Brain pericyte (primary cell): ENCODE data around the gene TRAPPC8.
"Not testable (repeated sequence)": the region's sequence is repeated elsewhere in the genome, so short reads cannot be mapped to it uniquely, and the experiment has no call there.

Experiments used
- DNase-seq: peaks from one replicate; pipeline ENCODE4 v3.0.0-alpha.2; 2012; ENCODE audit warnings: low read depth, low spot score

The TRAPPC8 gene

GRCh38 chr18:31942999-31943877 is at the start of gene TRAPPC8:
Gene TRAPPC8, minus strand, starts transcription at chr18:31943128. Its CDS starts 364 bp downstream, at chr18:31942764.
- peak; percentile 91 for DNase-seq

GRCh38 chr18:31990823-31991222 is 47.9 kb upstream of the TRAPPC8 start:
- no peak for DNase-seq

- no peak for DNase-seq
Observed at GRCh38 chr18:31983976-31984375, 41.0 kb upstream of the TRAPPC8 start.

GRCh38 chr18:31983020-31983419 is 40.1 kb upstream of the TRAPPC8 start:
- DNase-seq: no peak

- DNase-seq: no peak
Observed at GRCh38 chr18:31980863-31981262, 37.9 kb upstream of the TRAPPC8 start.

GRCh38 chr18:31979714-31980113 is 36.8 kb upstream of the TRAPPC8 start:
- DNase-seq: no peak

- DNase-seq: no peak
Observed at GRCh38 chr18:31978616-31979015, 35.7 kb upstream of the TRAPPC8 start.

- DNase-seq: no peak
Observed at GRCh38 chr18:31977270-31977872, 34.4 kb upstream of the TRAPPC8 start.

- no peak for DNase-seq
Observed at GRCh38 chr18:31976242-31976641, 33.3 kb upstream of the TRAPPC8 start.

- no peak for DNase-seq
Observed at GRCh38 chr18:31973929-31974546, 31.1 kb upstream of the TRAPPC8 start.

GRCh38 chr18:31970617-31971016 is 27.7 kb upstream of the TRAPPC8 start:
- no peak for DNase-seq

- DNase-seq: no peak
Observed at GRCh38 chr18:31965316-31965970, 22.5 kb upstream of the TRAPPC8 start.

GRCh38 chr18:31957728-31958127 is 14.8 kb upstream of the TRAPPC8 start:
- DNase-seq: no peak

- no peak for DNase-seq
Observed at GRCh38 chr18:31954349-31954748, 11.4 kb upstream of the TRAPPC8 start.

GRCh38 chr18:31953699-31954098 is 10.8 kb upstream of the TRAPPC8 start:
- DNase-seq: not testable (repeated sequence)

- no peak for DNase-seq
Observed at GRCh38 chr18:31952223-31952622, 9.3 kb upstream of the TRAPPC8 start.

GRCh38 chr18:31950583-31950982 is 7.7 kb upstream of the TRAPPC8 start:
- DNase-seq: no peak

- not testable (repeated sequence) for DNase-seq
Observed at GRCh38 chr18:31948349-31948748, 5.4 kb upstream of the TRAPPC8 start.

GRCh38 chr18:31946305-31947046 is 3.5 kb upstream of the TRAPPC8 start:
- DNase-seq: no peak

GRCh38 chr18:31943878-31944816 is 1.2 kb upstream of the TRAPPC8 start:
- DNase-seq: no peak
